Body of pancreas (tissue), 4 donors: ENCODE measurements around the gene PHLDB3.

Source experiments
- CTCF ChIP-seq, 7 experiments: fragments of 450-650 bp in 4 of 7; fragments of 200-600 bp in 3 of 7; sonication (generic) in 3 of 7; IDR thresholded peaks; one replicate each; pipeline ENCODE4 v1.5.1; 2016 to 2019; ENCODE audit warnings: antibody characterized with exemption in 7 of 7
- POLR2A ChIP-seq, 3 donors: fragments of 450-650 bp; IDR thresholded peaks; one replicate each; pipeline ENCODE4 v1.6.1; 2016; ENCODE audit warnings: antibody characterized with exemption in 3 of 3, mild to moderate bottlenecking in 2 of 3

GRCh38 chr19:43506629-43507028 is 2.1 kb upstream of the PHLDB3 start:
- no peak for TF ChIP-seq CTCF (IDR thresholded peaks at IDR 0.05)
- no peak for TF ChIP-seq POLR2A (IDR thresholded peaks at IDR 0.05)
